GM21367 (cell line): Measurements from ENCODE around the gene CKB.
"Not testable (repeated sequence)": the region's sequence is repeated elsewhere in the genome, so short reads cannot be mapped to it uniquely, and the experiment has no call there.

Experiments used
- ATAC-seq: cut with Tn5 transposase; IDR thresholded peaks from one replicate; pipeline ENCODE4 v1.9.1; 2021; ENCODE audit not compliant: unreplicated experiment

Gene CKB

DNA sequence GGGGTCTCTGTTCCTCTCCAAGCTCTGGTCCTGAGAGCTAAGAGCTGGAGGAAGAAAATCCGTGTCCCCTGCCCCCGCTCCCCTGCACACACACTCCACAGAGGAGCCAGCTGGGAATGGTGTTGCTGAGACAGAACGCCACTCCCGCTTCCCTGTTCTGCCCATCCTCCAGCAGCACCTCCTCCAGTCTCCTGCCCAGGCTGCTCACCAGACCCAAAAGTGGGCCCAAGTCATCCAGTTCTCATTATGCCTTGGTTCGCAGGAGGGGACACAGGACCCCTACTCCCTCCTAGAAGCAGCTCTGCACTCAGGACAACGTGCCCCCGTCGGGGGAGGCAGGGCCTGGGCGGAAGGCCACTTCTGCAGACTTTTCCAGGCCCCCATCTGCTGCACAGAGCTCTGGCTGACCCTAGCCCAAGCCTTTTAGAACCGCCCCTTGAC lies 5.5 kb upstream of the CKB start:
- ATAC-seq, result no peak

DNA sequence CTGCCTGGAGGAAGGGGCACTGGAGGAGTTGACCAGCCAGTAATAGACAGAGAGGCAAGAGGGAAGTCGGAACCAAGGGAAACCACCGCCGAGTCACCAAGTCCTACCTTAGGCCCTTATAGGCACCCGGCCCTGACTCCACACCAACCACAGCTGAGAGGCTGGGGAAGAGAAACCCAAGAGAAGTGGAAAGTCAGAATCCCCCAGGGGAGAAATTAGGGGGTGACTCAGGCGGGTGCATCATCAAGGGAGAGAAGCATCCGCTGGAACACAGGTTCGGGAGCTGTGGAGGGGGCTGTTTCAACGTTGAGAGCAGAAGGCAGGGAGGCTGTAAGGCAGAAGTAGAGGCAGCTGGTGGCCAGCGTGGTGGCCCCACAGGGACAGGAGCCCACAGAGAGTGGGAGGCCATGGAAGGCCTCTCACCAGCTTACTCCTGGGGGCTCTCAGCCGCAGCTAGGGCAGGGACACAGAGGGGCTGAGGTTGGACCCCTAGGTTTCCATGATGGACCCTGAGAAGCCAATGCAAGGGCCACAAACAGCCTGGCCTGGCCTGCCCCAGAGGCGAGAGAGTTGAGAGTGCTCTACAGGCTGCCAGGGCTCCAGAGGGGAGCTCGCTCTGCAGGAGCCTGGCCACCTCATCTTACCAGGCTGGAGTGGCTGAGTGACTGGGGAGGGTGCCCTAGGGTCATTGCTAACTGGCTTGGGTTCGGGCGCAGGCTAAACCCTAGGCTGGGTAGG lies 4.9 kb upstream of the CKB start:
- peak; percentile 41 for ATAC-seq

DNA sequence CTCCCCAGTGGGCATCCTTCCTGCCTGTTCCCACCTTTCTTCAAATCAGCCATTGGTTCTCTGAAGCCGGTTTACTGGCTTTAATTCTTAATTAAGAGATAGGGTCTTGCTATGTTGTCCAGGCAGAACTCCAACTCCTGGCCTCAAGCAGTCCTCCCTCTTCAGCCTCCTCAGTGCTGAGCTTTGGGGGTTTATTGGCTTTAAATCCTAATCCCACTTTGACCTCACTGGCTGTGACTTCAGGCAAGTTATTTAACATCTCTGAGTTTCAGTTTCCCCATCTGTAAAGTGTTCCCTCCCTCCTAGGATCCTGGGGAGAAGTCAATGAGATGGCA lies 4.3 kb upstream of the CKB start:
- ATAC-seq, result no peak

DNA sequence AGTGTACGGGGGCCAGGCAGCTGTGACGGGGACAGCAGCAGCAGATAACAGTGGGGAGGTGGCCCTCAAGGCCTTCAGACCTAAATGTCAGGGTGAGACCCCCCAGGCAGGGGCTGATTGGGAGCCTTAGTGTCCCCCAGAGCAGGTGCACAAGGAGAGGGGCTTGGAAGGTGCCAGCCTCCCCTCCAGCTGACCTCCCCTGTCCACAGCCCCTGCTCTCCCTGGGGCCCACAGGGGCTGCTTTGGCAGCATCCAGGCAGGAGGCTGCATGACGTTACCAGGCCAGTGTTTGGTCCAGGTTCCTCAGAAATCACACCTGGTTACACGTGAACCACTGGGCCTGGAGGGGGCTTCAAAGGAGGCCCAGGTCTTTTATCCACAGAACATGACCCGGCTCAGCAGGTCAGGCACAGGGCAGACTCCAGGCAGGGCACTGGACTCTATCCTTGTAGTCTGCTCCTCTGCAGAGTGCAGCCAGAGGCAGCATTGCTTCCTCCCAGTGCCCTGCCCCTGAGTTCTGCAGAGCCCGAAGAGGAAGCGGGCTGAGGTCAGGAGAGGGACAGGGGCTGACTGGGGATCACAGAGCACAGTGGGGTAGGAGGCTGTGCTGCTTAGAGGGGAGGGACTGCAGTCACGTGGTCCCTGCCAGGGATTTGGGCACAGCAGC lies 3.8 kb upstream of the CKB start:
- no peak for ATAC-seq

DNA sequence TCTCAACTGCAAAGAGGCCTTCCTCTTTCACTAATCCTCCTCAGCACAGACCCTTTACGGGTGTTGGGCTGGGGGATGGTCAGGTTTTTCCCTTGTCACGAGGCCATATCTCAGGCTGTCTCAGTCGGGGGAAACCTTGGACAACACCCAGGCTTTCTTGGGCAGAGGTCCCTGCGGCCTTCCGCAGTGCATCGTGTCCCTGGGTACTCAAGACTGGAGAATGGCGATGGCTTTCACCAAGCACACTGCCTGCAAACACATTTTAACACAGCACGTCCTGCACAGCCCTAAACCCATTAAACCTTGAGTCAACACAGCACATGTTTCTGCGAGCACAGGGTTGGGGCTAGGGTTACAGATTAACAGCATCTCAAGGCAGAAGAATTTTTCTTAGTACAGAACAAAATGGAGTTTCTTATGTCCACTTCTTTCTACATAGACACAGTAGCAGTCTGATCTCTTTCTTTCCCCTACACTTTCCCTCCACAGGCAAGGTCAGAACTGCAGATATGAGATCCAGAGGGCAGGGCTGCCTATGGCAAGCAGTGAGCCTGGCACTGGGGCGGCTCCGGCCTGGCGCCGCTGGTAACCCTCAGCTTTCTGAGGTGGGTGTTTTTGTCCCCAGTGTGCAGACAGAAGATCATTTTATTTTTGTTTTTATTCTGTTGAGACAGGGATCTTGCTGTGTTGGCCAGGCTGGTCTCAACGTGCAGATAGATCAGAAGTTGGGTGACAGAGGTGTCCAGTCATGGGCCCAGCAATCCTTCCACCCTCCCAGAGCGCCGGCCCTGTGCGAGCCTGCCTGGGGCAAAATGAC lies 3.0 kb upstream of the CKB start:
- ATAC-seq, result not testable (repeated sequence)

DNA sequence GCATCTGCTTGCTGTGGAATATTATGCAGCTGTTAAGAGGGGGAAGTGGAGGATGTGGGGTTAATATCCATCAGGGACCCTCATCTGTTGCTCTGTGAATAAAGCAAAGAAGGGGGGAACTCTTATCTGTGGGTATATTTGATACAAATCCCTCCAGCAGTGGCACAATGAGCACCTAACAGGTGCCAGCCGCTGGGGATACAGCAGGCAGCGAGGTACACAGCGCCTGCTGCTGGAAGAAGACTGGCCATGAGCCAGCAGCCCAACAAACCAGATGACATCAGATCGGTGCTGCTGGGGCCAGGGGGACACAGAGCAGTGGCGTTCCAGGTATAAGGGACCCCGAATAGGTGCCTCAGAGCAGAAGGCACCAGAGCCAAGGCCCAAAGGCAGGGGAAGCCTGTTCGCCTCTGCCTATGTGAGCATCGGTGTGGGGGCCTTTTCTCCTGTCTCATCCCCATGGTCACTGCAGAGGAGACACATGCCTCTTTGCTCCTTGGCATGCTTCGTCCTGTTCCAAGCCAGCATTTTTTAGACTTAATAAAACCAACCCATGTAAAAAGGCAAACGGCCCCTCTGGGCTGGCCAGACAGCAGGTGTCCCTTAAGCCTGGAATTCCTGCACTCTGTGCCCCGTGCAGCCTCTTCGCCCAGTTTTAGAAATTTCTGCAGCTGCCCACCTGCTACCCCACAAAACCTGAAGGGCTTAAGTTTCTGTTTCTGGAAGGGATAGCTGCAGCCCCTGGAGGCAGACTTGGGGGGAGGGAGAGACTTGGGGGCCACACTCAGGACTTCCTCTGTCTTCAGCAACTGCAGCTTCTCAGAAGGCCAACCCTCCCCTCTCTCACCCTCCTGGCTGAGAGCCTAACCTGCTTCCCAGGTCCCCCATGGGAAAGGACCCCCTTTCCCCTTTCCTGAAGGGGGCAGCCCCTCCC lies 1.6 kb upstream of the CKB start:
- ATAC-seq, result no peak

DNA sequence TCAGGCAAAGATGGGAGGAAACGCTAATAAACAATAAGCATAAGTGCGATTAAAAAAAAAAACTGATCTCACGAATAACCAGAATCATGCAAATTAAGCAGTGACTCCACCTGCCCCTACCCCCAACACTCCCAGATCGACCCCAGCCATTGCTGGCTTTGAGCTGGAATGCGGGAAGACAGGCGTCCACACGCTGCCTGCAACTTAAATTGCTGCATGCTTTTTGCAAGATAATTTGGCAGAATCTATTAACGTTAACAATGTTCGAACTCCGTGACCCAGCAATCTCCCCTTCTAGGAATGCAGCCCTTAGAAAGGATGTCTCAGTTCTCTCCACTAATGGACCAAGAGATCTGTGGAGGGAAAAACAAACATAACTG lies 935 bp upstream of the CKB start:
- ATAC-seq, result no peak

DNA sequence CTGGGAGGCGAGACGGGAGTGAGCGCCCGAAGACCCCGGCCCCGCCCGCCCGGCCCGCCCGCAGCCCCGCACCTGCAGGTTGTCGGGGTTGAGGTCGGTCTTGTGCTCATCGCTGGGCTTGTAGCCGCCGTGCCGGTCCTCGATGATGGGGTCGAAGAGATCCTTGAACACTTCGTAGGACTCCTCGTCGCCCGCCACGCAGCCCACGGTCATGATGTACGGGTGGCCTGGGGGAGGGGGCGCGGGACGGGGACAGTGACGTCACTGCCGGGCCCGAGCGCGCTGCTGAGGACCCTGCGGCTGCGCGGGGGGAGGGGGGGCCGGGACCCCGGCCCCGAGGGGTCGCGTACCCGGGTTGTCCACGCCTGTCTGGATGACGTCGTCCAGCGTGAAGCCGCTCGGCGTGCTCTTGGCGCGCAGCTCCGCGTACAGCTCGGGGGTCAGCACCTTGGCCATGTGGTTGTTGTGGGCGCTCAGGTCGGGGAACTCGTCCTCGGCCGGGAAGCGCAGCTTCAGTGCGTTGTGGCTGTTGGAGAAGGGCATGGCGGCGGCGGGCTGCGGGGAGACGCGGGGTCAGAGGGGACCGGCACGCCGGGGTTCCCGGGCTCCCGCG lies 573 bp downstream of the CKB start:
- ATAC-seq, result no peak

DNA sequence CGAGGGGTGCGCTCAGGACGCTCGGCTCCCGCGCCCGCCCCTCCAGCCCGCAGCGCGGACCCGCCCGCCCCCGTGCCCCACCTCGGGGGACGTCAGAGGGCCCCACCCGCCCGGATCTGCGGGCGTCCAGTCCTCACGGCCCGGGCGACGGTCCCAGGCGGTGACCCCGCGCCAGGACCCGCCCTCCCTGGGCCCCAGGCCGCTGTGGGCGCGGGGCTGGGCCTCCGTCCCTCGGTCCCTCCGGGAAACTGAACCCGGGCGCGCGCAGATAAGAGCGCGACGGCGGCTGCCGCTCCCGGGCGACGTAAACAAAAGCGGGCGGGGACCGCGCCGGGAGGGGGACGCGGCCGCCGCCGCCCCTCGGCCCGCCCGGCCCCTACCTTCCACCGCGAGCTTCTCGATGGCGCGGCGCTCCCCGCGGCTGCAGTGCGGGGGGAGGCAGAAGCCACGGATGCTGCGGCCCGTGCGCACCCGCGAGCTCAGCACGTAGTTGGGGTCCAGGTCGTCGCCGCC lies 1.1 kb downstream of the CKB start:
- no peak for ATAC-seq

DNA sequence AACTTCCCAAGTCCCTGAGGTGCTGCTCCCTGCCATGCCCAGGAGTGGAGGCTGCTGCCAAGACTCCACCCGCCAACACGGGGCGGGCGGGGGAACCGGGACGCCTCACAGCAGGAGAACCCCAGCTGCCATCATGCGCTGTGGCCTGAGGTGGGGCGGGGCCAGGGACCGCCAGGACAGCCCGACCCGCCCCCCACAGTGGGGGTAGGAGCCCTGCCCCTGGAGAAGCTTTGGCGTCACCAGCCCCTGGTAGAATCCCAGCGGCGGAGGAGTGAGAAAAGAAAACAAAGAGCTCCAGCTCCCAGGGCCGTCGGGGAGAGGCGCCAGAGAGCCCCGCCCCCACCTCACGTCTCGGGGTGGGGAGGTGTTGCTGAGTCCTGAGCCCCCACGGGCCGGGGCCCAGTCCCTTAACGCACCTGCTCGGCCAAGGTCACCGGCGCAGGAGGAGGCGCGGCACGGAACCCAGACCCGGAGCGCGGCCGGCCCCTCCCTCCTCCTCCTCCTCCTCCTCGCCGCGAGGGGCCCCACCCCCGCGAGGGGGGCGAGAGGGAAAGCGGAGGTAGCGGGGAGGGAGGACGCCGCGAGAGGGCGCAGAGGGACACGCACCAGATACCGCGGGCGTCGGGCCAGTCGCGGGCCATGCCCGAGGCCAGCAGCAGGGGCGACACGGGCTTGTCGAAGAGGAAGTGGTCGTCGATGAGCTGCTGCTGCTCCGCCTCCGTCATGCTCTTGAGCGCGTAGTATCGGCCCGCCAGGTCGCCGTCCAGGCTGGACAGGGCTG lies 1.8 kb downstream of the CKB start:
- ATAC-seq, result no peak

DNA sequence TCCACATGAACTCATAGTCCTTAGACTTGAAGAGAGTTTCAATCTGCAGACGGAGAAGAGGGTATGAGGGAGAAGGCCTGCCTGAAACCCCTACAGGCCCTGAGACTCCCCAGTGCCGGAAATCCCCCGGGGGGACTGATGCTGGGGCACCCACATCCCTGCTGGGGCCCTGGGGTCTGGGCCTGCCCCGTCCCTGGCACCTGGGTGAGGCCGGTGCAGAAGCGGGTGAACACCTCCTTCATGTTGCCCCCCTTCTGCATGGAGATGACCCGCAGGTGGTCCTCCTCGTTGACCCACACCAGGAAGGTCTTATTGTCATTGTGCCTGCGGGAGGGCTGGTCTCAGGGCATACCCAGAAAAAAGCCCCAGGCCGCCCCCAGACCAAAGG lies 2.4 kb downstream of the CKB start:
- no peak for ATAC-seq

DNA sequence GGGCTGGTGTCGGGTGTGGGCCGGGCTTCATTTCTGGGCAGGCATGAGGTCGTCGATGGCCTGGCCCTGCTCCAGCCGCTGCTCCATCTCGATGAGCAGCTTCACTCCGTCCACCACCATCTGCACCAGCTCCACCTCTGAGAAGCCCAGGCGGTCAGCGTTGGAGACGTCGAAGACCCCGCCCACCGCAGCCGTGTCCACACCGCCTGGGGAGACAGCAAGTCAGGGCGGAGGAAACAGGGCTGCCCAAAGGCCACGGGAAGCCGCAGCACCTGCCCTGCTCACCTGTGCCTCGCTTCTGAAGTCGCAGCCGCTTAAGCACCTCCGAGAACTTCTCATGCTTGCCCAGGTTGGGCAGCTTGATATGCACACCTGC lies 2.8 kb downstream of the CKB start:
- ATAC-seq, result no peak

DNA sequence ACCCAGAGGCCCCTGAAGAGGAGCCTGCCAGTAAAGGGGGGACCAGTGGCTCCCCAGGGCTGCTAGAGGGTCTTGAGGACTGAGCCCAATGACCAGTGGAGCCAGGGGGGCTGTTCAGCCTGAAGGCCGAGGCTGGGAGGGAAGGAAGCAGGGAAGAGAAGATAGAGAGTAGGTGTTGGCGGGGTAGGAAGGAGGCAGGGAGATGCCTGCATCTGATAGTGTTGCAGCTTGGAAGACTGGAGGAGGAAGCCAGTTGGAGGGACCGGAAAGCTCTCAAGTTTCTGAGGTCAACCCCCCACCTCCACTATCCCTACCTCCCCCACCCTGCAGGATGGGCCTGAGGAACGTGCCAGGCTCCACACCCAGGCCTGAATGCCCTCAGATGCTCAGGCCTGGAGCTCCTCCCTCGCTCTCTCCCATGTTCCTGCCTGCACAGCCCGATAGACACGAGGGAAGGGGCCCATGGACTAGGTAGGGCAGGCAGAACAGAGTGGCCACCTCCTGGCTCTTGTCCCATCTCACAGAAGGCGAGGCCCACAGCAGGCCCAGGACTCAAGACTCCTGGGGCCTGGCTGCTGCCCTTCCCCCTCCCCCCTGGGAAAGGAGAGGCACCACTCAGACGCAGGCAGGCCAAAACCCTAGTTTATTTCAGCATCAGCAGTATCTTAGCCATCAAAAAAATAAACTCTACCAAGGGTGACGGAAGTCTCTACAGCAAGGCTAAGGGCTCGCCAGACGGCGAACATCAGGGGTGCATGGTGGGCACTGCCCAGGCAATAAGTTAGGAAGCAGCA lies 3.4 kb downstream of the CKB start:
- no peak for ATAC-seq

DNA sequence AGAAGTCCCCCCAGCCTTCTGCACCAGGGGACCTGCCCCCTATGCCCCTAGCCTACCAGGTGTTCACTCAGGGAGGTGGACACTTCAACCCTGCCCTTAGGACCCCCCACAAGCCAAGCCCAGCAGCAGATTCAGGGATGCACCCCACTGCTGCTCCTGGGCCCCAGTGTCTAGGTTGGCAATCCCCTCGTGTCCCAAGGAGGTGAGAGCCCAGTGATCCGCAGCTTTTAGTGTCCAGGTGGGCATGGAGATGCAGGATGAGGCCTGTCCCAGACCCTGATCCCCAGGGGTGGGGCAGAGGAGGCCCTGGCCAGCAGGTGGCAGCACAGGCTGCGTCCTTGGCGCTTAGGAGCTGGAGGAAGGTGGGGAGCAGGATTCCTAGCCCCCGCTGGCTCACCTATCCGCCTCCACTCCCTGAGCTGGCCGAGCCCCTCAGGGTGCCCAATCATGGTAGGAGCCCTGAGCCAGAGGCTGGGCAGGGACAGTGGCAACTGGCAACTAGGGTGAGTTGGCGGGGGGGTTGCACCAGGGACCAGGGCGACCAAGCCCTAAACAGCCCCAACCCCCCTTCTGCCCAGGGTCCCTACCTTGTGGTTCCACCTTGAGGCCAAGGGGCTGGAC lies 4.1 kb downstream of the CKB start:
- no peak for ATAC-seq

DNA sequence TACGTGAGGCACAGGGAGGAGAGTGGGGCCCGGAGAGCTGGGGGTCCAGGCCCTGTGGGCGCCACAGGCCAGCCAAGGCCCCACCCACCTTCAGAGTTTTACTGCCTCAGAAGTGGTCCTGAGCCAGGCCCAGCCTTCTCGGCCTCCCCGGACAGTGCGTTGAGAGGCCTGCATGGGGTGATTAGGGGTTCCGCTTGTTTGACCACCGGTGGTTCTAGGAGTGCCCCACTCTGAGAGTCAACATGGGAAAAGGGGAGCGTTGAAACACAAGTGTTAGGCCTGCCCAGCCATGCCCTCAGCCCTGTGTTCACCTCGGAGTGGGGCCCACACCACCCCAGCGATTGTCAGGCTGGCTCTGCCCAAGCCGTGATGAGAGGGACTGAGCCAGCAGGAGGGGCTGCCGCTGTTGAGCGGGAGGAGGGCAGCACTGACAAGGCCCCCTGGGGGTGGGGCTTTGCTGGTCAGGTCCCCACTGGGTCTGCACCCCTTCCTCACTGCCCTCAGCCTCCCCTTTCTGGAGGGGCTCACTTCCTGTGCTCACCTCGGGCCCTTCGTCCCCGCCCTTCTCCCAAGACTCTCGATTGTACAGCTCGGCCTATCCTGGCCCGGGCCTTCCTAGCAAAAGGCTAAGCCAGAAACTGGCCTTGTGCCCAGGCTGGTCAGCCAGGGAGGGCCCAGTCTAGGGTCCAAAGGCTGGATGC lies 4.8 kb downstream of the CKB start:
- no peak for ATAC-seq

DNA sequence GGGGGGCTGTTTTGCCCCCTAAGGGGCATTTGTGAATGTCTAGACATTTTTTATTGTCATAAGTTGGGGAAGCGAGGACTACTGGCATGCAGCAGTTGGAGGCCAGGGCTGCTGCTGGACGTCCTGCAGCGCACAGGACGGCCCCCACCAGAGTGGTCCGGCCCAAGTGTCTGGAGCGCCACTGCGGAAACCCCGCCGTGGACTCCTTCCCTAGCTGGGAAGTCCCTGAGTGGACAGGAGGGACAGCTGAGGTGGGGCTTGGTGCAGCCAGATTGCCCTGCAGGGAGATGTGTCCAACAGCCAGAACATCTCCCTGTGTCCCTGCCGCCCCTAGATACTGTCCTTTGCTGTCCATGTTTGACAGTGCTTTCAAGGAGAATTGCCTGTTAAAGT lies 5.5 kb downstream of the CKB start:
- no peak for ATAC-seq

DNA sequence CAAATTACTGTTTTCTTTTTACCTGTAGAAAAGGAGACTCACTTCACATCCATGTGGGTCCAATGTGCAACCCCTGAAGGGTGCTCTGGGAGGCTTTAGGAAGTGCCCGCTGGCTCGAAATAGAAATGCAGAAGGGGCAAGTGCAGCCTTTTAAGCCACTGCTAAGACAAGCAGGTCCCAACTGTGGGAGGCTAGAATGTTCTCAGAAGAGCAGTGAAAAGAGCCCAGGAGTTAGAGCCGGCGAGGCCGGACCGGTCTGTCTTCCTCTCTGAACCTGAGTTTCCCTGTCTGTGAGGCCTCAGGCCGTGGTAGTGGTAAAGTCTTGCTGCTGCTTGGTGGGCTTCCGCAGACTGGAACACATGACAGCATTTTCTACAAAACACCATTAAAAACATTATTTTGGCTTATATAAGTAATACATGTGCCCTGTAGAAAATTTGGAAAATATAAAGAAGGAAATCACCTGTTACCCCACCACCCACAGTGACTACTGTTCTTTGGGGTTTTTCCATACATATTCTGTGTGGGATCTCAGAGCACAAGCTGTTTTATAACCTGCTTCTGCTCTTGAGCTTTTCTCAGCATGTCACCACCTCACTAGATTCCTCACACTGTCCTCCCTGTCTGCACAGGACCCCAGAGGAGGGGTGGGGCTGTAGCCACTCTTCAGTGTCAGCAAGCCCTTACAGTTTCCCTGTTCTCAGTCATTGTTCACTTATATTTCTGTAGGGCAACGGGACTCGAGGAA lies 6.0 kb downstream of the CKB start:
- no peak for ATAC-seq
